DMS153 treated with DMSO at 0.1 percent for 48 hours (cell line): ENCODE measurements around the gene LECT2.

ENCODE experiments used
- DNase-seq: peaks from one replicate; lab custom pipeline; 2025; ENCODE audit not compliant: unreplicated experiment; lab: John Stamatoyannopoulos, UW

The LECT2 gene

GRCh38 chr5:135979510-135979909 is 24.7 kb upstream of the LECT2 start:
- no peak for DNase-seq

DNA sequence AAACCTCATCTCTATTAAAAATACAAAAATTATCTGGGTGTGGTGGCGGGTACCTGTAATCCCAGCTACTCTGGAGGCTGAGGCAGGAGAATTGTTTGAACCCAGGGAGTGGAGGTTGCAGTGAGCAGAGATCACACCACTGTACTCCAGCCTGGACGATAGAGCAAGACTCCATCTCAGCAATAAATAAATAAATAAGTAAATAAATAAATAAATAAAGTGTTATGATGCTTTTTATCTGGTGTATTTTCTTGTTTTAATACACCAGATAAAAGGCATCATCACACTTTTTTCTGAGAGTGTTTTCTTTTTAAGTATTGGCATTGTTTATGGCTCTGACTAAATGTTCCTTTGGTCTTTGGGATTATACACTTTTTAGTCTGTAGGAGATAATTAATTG is 24.2 kb upstream of the LECT2 start:
- DNase-seq, result no peak

GRCh38 chr5:135978212-135978631 is 23.4 kb upstream of the LECT2 start:
- DNase-seq, result no peak

DNA sequence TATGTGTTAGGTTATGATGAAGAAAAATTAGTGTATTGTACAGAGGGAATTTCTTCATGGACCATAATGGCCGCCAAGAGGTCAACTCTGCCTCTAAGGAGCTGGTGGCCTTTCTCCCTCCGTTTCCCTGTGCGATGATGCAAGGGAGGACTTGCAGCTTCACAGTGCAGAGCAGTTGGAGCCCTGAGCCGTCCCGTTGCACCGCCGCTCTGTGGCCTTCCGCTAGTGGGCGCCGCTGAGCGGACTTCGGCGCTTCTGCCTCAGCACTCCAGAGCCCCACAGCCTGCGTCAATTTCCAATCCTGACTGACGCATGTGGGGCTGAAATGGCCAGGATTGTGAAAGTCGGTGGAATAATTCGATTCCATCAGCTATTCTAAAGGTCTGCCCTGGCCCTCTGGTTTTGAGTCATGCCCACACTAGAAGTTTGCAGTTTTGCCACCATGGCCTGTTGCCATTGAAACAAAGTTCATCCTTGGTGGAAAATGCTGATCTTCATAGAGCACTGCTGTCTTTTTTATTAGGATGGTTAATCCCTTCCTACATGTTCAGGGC is 22.7 kb upstream of the LECT2 start:
- DNase-seq, result no peak

- DNase-seq, result no peak
Observed at GRCh38 chr5:135976216-135976615, 21.4 kb upstream of the LECT2 start.

GRCh38 chr5:135975122-135975521 is 20.3 kb upstream of the LECT2 start:
- DNase-seq, result no peak

GRCh38 chr5:135974021-135974600 is 19.3 kb upstream of the LECT2 start:
- DNase-seq, result no peak

DNA sequence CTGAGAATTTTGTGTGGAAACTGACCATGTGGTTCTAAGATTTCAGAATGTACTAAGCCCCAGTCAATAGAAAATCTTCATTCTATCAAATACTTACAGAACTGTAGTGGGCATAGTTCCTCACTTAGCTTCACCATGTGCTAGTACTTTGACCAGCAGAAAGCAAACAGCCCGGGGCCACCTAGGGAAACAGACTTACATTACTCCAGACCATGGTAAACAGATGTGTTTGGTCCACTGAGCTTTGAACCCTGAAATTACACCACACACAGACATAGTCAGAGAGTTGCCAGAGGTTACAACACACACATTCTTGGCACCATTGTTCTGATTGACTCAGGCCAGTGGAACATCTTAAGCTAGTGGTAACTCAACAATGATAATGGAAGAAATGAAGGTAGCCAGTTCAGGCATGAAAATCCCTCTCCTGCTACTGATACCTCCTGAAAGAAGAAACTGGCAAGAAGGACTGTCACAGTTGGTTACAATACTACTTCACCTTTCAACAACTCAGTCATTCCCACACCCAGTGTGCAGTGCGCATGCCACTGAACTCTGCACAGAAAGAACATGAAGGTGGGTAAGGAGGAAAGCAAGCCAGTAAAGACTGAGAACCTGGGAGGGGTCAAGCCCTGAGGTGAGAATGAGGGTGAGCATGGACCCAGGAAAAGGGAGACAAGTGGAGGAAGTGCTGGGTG is 18.7 kb upstream of the LECT2 start:
- DNase-seq, result no peak

DNA sequence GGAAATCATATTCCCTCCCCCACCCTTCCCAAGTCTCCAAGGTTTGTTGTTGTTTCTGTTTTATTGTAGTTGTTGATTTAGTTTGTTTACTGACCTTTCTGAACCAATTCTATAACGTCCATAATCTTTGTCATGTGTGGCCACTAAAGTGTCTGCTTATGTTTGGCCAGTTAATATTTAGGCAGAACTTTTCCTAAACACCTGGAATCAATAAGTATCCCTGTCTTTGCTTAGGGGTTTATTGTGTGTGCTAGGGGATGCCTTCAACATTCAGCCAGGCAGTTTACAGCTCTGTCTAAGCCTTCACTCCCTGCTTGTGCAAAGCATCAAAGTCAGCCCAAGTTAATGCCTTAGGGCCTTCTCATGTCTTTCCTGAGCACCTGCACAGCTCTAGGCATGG is 16.9 kb upstream of the LECT2 start:
- no peak for DNase-seq

DNA sequence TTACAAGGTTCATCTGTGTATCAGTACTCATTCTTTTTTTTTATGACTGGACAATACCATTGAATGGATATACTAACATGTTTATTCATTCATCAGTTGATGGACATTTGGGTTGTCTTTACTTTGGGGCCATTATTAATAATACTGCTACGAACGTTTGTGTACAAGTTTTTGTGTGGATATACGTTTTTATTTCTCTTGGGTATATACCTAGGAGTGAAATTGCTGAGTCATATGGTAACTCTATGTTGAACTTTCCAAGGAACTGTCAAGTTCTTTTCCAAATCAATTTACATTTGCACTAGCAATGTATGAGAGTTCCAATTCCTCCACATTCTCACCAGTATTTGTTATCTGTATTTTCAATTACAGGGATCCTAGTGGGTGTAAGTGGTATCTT is 12.0 kb upstream of the LECT2 start:
- no peak for DNase-seq

GRCh38 chr5:135966165-135966564 is 11.4 kb upstream of the LECT2 start:
- DNase-seq, result no peak

DNA sequence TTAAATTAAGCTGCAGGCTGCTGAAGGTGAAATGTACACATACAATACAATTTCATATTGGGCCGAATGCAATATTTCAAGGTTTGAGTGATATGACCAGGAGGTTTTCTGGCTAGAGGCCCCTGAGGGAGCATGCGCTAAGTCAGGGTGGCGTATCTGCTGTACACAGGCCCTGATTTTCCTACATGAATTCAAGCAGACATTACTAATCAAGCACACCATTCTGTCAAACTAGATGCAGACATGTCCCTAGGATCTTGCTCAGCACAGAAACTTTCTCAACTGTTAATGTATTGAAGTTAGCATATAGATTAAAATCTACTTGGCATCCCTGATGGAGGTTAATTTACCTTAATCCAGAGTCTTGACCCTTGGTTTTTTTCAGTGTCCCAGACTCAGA is 10.7 kb upstream of the LECT2 start:
- no peak for DNase-seq

GRCh38 chr5:135964670-135965320 is 10.0 kb upstream of the LECT2 start:
- DNase-seq, result no peak

DNA sequence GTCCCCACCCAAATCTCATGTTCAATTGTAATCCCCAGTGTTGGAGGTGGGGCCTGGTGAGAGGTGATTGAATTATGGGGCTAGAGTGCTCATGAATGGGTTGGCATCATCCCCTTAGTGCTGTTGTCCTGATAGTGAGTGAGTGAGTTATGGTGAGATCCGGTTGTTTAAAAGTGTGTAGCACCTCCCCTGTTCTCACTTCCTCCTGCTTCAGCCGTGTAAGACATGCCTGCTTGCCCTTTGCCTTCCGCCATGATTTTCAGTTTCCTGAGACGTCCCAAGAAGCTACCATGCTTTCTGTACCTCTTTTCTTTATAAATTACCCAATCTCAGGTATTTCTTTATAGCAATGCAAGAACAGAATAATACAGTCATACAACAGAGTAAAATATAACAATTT is 742 bp upstream of the LECT2 start:
- no peak for DNase-seq

GRCh38 chr5:135953850-135954249 is 933 bp downstream of the LECT2 start:
- no peak for DNase-seq

GRCh38 chr5:135952683-135953082 is 2.1 kb downstream of the LECT2 start:
- no peak for DNase-seq

- DNase-seq, result no peak
Observed at GRCh38 chr5:135951807-135952206, 3.0 kb downstream of the LECT2 start.

DNA sequence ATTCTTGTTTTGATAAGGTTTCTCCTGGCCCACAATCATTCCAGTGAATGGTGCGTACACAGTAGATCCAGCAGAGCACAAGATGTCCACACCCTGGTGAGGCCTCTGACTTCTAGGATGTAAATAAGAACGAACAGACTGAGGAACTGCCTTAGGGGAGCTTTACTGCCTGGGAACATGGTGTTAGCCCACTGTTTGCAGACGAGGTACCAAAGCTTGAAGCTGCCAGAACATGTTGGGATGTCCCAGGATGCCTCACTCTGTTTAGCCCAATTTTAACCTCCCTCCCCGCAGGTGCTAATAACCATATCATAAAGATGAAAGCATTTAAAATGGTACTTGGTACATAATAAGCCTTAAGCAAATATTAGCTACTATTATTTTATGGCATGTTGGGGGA is 3.5 kb downstream of the LECT2 start:
- DNase-seq, result no peak

- DNase-seq, result no peak
Observed at GRCh38 chr5:135950611-135951010, 4.2 kb downstream of the LECT2 start.

DNA sequence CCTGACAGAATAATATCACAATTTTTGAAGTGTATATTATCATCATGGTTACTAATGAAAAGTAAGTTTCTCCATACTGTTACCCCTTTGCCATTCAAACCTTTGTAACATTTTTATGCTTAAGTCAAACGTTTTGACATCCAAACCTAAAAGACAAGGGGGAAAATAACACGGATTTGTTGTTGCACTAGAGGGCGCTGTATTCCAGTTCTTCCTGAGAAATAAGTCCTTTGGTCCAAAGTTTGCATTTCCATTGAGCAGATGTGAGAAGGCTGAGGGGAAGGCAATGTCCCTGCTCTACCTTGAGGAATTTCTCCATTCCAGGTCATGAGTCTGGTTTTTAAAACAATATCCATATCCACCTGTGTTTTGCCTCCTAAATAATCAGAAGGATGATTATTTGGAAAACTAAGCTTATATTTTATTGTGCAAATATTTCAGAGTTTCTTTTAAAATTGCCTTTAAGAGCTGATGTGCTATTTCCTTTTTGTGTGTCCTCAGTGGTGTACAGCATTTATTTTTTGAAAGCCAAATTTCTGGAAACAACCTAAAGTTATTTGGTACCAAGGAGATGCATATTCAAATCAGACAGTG is 9.7 kb downstream of the LECT2 start:
- DNase-seq, result peak; percentile 45

GRCh38 chr5:135944564-135944963 is 10.2 kb downstream of the LECT2 start:
- no peak for DNase-seq
